Femur (tissue), 1 donor: ENCODE data around the gene IGSF9B.

Experiments used
- DNase-seq: peaks from one replicate; pipeline ENCODE4 v3.0.0-alpha.2; 2017

Gene IGSF9B

GRCh38 chr11:133897331-133897650, 59.5 kb downstream of the IGSF9B start:
- DNase-seq, result no peak

- DNase-seq, result no peak
Observed at GRCh38 chr11:133896642-133897330, 60.0 kb downstream of the IGSF9B start.

- no peak for DNase-seq
Observed at GRCh38 chr11:133896028-133896427, 60.7 kb downstream of the IGSF9B start.

GRCh38 chr11:133895551-133895950, 61.2 kb downstream of the IGSF9B start:
- no peak for DNase-seq

GRCh38 chr11:133895061-133895479, 61.7 kb downstream of the IGSF9B start:
- no peak for DNase-seq

GRCh38 chr11:133893381-133893780, 63.4 kb downstream of the IGSF9B start:
- DNase-seq, result no peak

GRCh38 chr11:133892584-133893380, 64.0 kb downstream of the IGSF9B start:
- no peak for DNase-seq

GRCh38 chr11:133892126-133892525, 64.6 kb downstream of the IGSF9B start:
- DNase-seq, result no peak

GRCh38 chr11:133889893-133890292, 66.9 kb downstream of the IGSF9B start:
- DNase-seq, result no peak

GRCh38 chr11:133889188-133889587, 67.6 kb downstream of the IGSF9B start:
- no peak for DNase-seq

GRCh38 chr11:133887692-133888332, 69.0 kb downstream of the IGSF9B start:
- no peak for DNase-seq

- no peak for DNase-seq
Observed at GRCh38 chr11:133886029-133886428, 70.7 kb downstream of the IGSF9B start.

- DNase-seq, result no peak
Observed at GRCh38 chr11:133872160-133872559, 84.6 kb downstream of the IGSF9B start.

- no peak for DNase-seq
Observed at GRCh38 chr11:133867456-133867855, 89.3 kb downstream of the IGSF9B start.

GRCh38 chr11:133865466-133865865, 91.3 kb downstream of the IGSF9B start:
- no peak for DNase-seq

GRCh38 chr11:133864756-133865155, 92.0 kb downstream of the IGSF9B start:
- no peak for DNase-seq

- no peak for DNase-seq
Observed at GRCh38 chr11:133860151-133860550, 96.6 kb downstream of the IGSF9B start.
